Karpas-422 (cell line): ENCODE measurements around the gene TIMMDC1. TPM values are rescaled to one million over a fixed set of nuclear protein-coding genes. Genes with fewer than 3 reads are reported as not detected.
A peak's percentile ranks its signal among the peaks of the same experiment; 100 is the strongest.

Source experiments
- DNase-seq: peaks from one replicate; pipeline ENCODE4 v3.0.0-alpha.2; 2015
- H2AFZ ChIP-seq: fragments of 200-600 bp; sonication (generic); 2 replicates; pipeline ENCODE4 v1.6.1; 2014; ENCODE audit warnings: antibody characterized with exemption, low read length, mixed read lengths
- H3K27ac ChIP-seq: fragments of 200-600 bp; sonication (generic); 2 replicates; pipeline ENCODE4 v1.5.1; 2014; ENCODE audit warnings: mild to moderate bottlenecking, low read length, moderate library complexity
- H3K27me3 ChIP-seq: fragments of 200-600 bp; sonication (generic); 2 replicates; pipeline ENCODE4 v1.6.1; 2014; ENCODE audit warnings: low read length, mixed read lengths
- H3K36me3 ChIP-seq: fragments of 200-600 bp; sonication (generic); 2 replicates; pipeline ENCODE4 v1.6.1; 2014; ENCODE audit warnings: low read length, mixed read lengths; ENCODE audit not compliant: insufficient read depth
- H3K4me1 ChIP-seq: fragments of 200-600 bp; sonication (generic); 2 replicates; pipeline ENCODE4 v1.6.1; 2014; ENCODE audit warnings: mild to moderate bottlenecking, low read length, mixed read lengths
- H3K4me2 ChIP-seq: fragments of 200-600 bp; sonication (generic); 2 replicates; pipeline ENCODE4 v1.6.1; 2014; ENCODE audit warnings: low read length, low read depth, mild to moderate bottlenecking; ENCODE audit not compliant: poor library complexity, severe bottlenecking
- H3K4me3 ChIP-seq: fragments of 200-600 bp; sonication (generic); 2 replicates; pipeline ENCODE4 v1.5.1; 2014; ENCODE audit warnings: mild to moderate bottlenecking, antibody characterized with exemption, low read length, mixed read lengths
- H3K79me2 ChIP-seq: fragments of 200-600 bp; sonication (generic); 2 replicates; pipeline ENCODE4 v1.6.1; 2014; ENCODE audit warnings: mild to moderate bottlenecking, low read length, mixed read lengths
- H3K9ac ChIP-seq: fragments of 200-600 bp; sonication (generic); 2 replicates; pipeline ENCODE4 v1.6.0; 2014; ENCODE audit warnings: low read length
- H3K9me2 ChIP-seq: fragments of 200-600 bp; sonication (generic), shearing (Covaris generic); replicated peaks from 2 replicates; pipeline ENCODE4 v1.6.0; 2014; ENCODE audit warnings: mild to moderate bottlenecking, low read length, moderate library complexity; ENCODE audit not compliant: insufficient read depth
- H3K9me3 ChIP-seq: fragments of 300-700, 200-600 bp; sonication (generic); 2 replicates; pipeline ENCODE4 v1.6.1; 2014; ENCODE audit warnings: low read length, mixed read lengths
- H4K20me1 ChIP-seq: fragments of 200-600 bp; sonication (generic); 2 replicates; pipeline ENCODE4 v1.6.1; 2014; ENCODE audit warnings: mild to moderate bottlenecking, antibody characterized with exemption, low read length, low read depth; ENCODE audit not compliant: insufficient read depth
- total RNA-seq: library from RNA; depleted of rRNA; stranded (reverse); fragments of >200 nt; shearing (Covaris generic); gene quantifications from 2 replicates; pipeline ENCODE4 v1.2.3, GENCODE V29; 2014; ENCODE audit warnings: low replicate concordance

Gene TIMMDC1
- total RNA-seq, 1 experiment from 2014 or later, result 94.1 TPM

DNA sequence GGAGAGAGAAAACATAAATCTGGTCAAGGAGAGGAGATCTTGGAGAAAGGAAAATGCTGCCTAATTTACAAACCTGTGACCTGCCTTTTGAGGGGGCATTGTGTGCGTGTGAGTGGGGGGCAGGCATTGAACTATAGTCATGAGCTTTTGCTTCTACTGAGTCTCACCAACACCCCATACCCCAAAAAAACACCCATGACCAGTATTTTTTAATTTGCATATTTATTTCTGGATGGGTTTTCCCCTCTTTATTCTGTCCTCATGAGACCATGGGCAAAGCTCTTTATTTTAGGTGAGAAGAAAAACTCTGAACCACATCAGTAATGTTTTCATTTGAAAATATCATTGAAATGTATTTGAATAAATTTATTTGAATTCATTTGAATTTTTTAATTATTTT is 40.4 kb downstream of the TIMMDC1 start:
- H3K9me2 ChIP-seq, result no peaks in the 10 kb centered on the region
- H3K36me3 ChIP-seq, result no peaks in the 10 kb centered on the region
- H3K4me3 ChIP-seq, result no peak overlapping the region
- no peaks in the 10 kb centered on the region for H3K79me2 ChIP-seq
- no peak for DNase-seq
- no peaks in the 10 kb centered on the region for H3K4me1 ChIP-seq
- no peaks in the 10 kb centered on the region for H3K27me3 ChIP-seq
- no peaks in the 10 kb centered on the region for H4K20me1 ChIP-seq
- H3K27ac ChIP-seq, result no peak overlapping the region
- no peaks in the 10 kb centered on the region for H3K9me3 ChIP-seq
- H3K4me2 ChIP-seq, result no peak overlapping the region
- H2AFZ ChIP-seq, result no peak overlapping the region
- H3K9ac ChIP-seq, result no peak overlapping the region

DNA sequence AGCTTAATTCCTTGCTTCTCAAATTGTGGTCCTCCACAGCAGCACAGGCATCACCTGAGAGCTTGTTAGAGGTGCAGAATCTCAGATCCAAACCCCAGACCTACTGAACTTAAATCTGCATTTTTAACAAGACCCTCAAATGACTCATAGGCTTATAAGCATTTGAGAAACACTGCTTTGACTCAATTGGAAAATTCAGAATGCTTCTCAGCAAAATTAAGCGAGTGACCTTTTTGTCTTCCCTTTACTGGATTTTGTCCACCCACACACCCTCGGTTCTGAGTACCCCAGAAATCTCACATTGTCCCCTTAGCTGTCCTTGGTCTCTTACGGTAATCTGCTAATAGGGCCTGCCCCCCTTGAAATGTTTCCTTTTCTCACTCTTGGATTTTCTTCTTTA is 43.2 kb downstream of the TIMMDC1 start:
- Histone ChIP-seq H3K4me2 (no peak overlapping the region), H3K4me3 (no peak overlapping the region), H3K79me2 (no peaks in the 10 kb centered on the region), H3K9me3 (no peaks in the 10 kb centered on the region), H4K20me1 (no peaks in the 10 kb centered on the region), H2AFZ (no peak overlapping the region), H3K27me3 (no peaks in the 10 kb centered on the region), H3K9me2 (no peaks in the 10 kb centered on the region), H3K36me3 (no peaks in the 10 kb centered on the region), H3K27ac (no peak overlapping the region), H3K9ac (no peak overlapping the region), H3K4me1 (no peaks in the 10 kb centered on the region)
- DNase-seq, result no peak

DNA sequence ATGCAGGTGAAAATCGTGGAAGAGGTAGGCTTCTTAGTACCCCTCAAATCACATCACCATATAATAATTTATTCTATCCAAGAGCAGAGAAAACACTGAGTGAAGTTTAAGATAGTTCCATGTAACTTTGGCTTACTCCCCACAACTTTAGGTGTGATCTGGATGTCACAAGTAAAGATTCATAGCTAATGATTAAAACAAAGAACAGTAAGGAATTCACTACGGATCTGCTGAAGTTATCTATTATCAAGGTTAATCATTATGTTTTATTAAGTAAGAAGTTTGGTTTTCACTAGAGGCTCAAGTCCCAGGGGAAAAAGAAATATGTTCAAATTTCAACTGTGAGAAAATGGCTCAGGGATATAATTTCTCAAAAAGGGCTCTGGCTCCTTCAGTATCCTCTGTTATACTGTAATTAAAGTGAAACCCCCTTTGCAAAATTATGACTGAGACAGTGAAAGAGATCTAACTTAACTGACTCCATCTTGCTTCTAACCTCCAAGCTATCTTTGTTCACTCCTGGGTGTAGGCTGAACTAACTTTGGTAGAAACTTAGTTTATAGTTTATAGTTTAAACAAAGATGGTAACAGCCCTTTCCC is 43.9 kb downstream of the TIMMDC1 start:
- no peak overlapping the region for H3K4me2 ChIP-seq
- H3K4me3 ChIP-seq, result no peak overlapping the region
- H3K27me3 ChIP-seq, result no peaks in the 10 kb centered on the region
- H3K9me3 ChIP-seq, result no peaks in the 10 kb centered on the region
- no peak overlapping the region for H3K27ac ChIP-seq
- H3K9ac ChIP-seq, result no peak overlapping the region
- no peak overlapping the region for H2AFZ ChIP-seq
- no peaks in the 10 kb centered on the region for H3K4me1 ChIP-seq
- peak; percentile 39 for DNase-seq
- no peaks in the 10 kb centered on the region for H3K9me2 ChIP-seq
- H3K36me3 ChIP-seq, result no peaks in the 10 kb centered on the region
- no peaks in the 10 kb centered on the region for H3K79me2 ChIP-seq
- H4K20me1 ChIP-seq, result no peaks in the 10 kb centered on the region

DNA sequence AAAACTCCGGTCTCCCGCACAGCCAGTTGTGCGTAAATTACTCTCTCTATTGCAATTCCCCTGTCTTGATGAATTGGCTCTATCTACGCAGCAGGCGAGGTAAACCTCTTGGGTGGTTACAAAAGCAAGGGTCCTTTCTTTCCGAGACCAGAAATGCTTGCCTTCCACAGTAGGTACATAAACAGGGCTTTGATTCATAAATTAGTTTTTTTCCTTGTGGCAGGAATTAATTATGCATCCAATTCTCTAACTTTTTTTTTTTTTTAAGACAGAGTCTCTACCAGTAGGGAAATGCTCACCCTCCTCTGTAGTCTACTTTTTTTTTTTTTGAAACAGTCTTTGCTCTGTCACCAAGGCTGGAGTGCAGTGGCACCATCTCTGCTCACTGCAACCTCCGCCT is 44.8 kb downstream of the TIMMDC1 start:
- peak; percentile 11 for DNase-seq
- Histone ChIP-seq H3K79me2 (no peaks in the 10 kb centered on the region), H3K27ac (no peak overlapping the region), H4K20me1 (no peaks in the 10 kb centered on the region), H3K9me3 (no peaks in the 10 kb centered on the region), H3K4me3 (no peak overlapping the region), H3K27me3 (no peaks in the 10 kb centered on the region), H3K4me2 (no peak overlapping the region), H3K9me2 (no peaks in the 10 kb centered on the region), H3K9ac (no peak overlapping the region), H2AFZ (no peak overlapping the region), H3K4me1 (no peaks in the 10 kb centered on the region), H3K36me3 (no peaks in the 10 kb centered on the region)

DNA sequence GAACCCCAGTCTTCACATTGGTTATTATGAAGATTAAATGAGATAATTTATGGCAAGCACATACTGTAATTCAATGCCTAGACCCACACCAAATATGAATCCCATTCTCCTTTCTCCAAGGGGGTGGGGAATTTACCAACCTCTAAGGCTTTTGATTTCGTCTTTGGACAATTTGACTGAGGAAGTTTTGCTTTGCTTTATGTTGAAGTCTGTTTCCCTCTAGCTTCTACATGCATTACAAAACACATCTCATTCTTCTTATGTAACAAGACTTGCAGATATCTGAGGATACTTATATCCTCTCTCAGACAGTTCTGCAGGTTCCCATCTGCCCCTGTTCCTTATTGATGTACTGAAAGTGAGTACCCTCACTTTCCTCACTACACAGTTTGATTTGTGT is 48.9 kb downstream of the TIMMDC1 start:
- H3K4me1 ChIP-seq, result peaks cover 15% of the 10 kb centered on the region
- H4K20me1 ChIP-seq, result no peaks in the 10 kb centered on the region
- H3K9ac ChIP-seq, result no peak overlapping the region
- no peaks in the 10 kb centered on the region for H3K36me3 ChIP-seq
- peak; percentile 37 for DNase-seq
- H3K27me3 ChIP-seq, result no peaks in the 10 kb centered on the region
- H3K79me2 ChIP-seq, result no peaks in the 10 kb centered on the region
- H3K27ac ChIP-seq, result no peak overlapping the region
- H2AFZ ChIP-seq, result no peak overlapping the region
- H3K9me2 ChIP-seq, result no peaks in the 10 kb centered on the region
- no peak overlapping the region for H3K4me2 ChIP-seq
- no peak overlapping the region for H3K4me3 ChIP-seq
- H3K9me3 ChIP-seq, result no peaks in the 10 kb centered on the region

DNA sequence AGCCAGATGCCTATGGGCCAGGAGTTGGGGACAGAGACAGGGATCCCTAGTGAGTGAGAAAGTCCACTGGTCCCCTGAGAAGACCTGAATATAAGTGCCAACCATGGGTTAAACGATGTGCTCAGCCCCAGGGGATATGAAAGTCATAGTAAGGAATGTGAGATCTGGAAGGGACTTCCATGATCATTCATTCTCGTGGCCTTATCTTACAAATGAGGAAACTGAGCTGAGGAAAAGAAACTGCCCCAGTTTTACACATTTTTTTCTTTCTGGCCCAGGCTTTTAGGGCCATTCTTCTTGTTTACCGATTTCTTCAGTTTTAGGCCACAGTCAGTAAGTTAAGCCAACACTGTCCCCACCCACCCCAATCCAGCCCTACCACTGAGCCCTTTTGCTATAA is 50.0 kb downstream of the TIMMDC1 start:
- Histone ChIP-seq H3K9me3 (no peaks in the 10 kb centered on the region), H3K27me3 (no peaks in the 10 kb centered on the region), H3K9ac (no peak overlapping the region), H3K4me1 (peaks cover 15% of the 10 kb centered on the region), H2AFZ (no peak overlapping the region), H3K9me2 (no peaks in the 10 kb centered on the region), H3K79me2 (no peaks in the 10 kb centered on the region), H3K36me3 (no peaks in the 10 kb centered on the region), H3K4me3 (no peak overlapping the region), H3K4me2 (no peak overlapping the region), H4K20me1 (no peaks in the 10 kb centered on the region), H3K27ac (no peak overlapping the region)
- no peak for DNase-seq

DNA sequence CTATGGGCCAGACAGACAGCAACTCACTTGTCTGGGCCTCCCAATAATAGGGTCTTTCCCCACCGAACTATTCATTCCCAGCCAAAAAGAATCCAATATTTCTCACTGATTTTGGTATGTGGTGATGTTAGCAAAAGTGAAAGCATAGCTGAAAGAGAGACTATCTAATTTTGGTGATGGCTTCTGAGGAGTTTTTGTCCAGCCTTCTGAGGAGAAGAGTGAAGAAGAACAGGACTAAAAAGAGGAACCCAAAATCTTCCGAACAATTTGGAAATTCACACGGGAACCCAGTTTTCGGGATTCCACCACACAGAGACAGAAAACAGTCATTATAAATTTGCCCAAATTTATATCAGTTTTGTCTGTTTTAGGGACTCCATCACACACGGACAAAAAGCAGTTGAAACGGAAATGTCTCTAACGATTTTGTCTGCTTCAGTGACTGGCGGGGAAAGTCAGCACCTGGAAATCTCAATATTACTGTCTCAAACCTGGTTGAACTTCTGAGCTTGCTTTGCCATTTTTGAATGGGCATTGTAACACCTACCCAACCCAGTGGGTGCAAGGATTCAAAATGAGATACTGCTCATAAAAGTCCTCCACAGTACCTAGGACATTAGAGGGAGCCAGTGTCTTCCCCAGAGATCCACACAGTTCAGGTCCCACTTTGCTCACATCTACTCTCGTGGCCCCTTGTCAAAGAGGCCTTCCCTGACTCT is 52.0 kb downstream of the TIMMDC1 start:
- peak; percentile 53 for DNase-seq
- Histone ChIP-seq H3K4me3 (no peak overlapping the region), H3K36me3 (no peaks in the 10 kb centered on the region), H4K20me1 (no peaks in the 10 kb centered on the region), H3K79me2 (no peaks in the 10 kb centered on the region), H3K4me2 (peak overlapping the region; percentile 35), H3K27ac (no peak overlapping the region), H3K9me3 (no peaks in the 10 kb centered on the region), H3K9me2 (no peaks in the 10 kb centered on the region), H3K9ac (no peak overlapping the region), H3K4me1 (peaks cover 20% of the 10 kb centered on the region), H2AFZ (peak overlapping the region; percentile 27; the same call in 1 of the 2 replicates), H3K27me3 (no peaks in the 10 kb centered on the region)

DNA sequence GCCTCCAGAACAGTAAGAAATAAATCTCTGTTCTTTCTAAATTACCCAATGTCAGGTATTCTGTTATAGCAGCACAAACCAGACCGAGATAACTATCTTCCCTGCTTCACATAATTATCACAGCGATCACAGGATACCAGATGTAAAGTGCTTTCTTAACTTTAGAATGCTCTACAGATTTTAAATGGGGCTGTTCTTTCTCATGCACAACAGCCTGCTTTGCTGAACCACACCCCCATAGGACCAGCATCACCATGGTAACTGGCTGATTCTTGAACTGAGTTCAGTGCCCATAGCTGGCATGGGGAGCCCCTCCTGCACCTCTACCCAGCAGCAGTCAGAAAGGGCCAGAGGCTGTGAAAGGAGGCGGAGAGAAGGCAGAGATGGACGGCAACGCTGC is 53.3 kb downstream of the TIMMDC1 start:
- Histone ChIP-seq H3K9me3 (no peaks in the 10 kb centered on the region), H2AFZ (no peak overlapping the region), H3K9ac (no peak overlapping the region), H3K4me2 (no peak overlapping the region), H3K27ac (no peak overlapping the region), H3K27me3 (no peaks in the 10 kb centered on the region), H3K79me2 (no peaks in the 10 kb centered on the region), H4K20me1 (no peaks in the 10 kb centered on the region), H3K36me3 (no peaks in the 10 kb centered on the region), H3K4me1 (peaks cover 23% of the 10 kb centered on the region), H3K9me2 (no peaks in the 10 kb centered on the region), H3K4me3 (no peak overlapping the region)
- DNase-seq, result no peak
